IPS-20b (cell line): ENCODE measurements around the gene ADD3.

Experiments
- H3K27ac ChIP-seq: one replicate; pipeline ENCODE4 v1.5.1; 2013; ENCODE audit warnings: low read length
- H3K27me3 ChIP-seq: 2 replicates; pipeline ENCODE4 v1.6.1; 2013; ENCODE audit warnings: mild to moderate bottlenecking, low read length, inconsistent platforms; ENCODE audit not compliant: insufficient read depth
- H3K36me3 ChIP-seq: 2 replicates; pipeline ENCODE4 v1.6.1; 2013; ENCODE audit warnings: low read depth, mild to moderate bottlenecking, inconsistent platforms, low read length, moderate library complexity; ENCODE audit not compliant: insufficient read depth
- H3K4me1 ChIP-seq: 2 replicates; pipeline ENCODE4 v1.6.1; 2013; ENCODE audit warnings: mild to moderate bottlenecking, control low read depth, inconsistent platforms, low read length, moderate library complexity; ENCODE audit not compliant: insufficient read depth
- H3K4me3 ChIP-seq: 2 replicates; pipeline ENCODE4 v1.5.1; 2013; ENCODE audit warnings: mild to moderate bottlenecking, low read length, inconsistent platforms
- H3K9ac ChIP-seq: 2 replicates; pipeline ENCODE4 v1.6.1; 2013; ENCODE audit warnings: low read depth, mild to moderate bottlenecking, inconsistent platforms, low read length, moderate library complexity
- H3K9me3 ChIP-seq: 2 replicates; pipeline ENCODE4 v1.6.1; 2013; ENCODE audit warnings: mild to moderate bottlenecking, low read depth, low read length, inconsistent platforms; ENCODE audit not compliant: insufficient read depth

ADD3 gene

GRCh38 chr10:110179220-110179619, 171.4 kb downstream of the ADD3 start:
- H3K4me3 ChIP-seq: no peak overlapping the region

GRCh38 chr10:110181451-110181850, 173.7 kb downstream of the ADD3 start:
- Histone ChIP-seq H3K36me3 (no peaks in the 10 kb centered on the region), H3K27ac (no peak overlapping the region), H3K9ac (no peak overlapping the region), H3K27me3 (peaks cover 17% of the 10 kb centered on the region), H3K4me3 (no peak overlapping the region), H3K4me1 (peaks cover 2% of the 10 kb centered on the region; the same call in 1 of the 2 replicates), H3K9me3 (no peaks in the 10 kb centered on the region)

More at GRCh38 chr10:110179220-110179619, 171.4 kb downstream of the ADD3 start:
- Histone ChIP-seq H3K4me1 (peaks cover 19% of the 10 kb centered on the region), H3K9ac (no peak overlapping the region), H3K27ac (no peak overlapping the region), H3K9me3 (no peaks in the 10 kb centered on the region), H3K27me3 (peaks cover 39% of the 10 kb centered on the region), H3K36me3 (no peaks in the 10 kb centered on the region)

- Histone ChIP-seq H3K4me3 (no peak overlapping the region), H3K9ac (no peak overlapping the region), H3K36me3 (no peaks in the 10 kb centered on the region), H3K27me3 (peaks cover 12% of the 10 kb centered on the region), H3K9me3 (no peaks in the 10 kb centered on the region), H3K27ac (no peak overlapping the region), H3K4me1 (no peaks in the 10 kb centered on the region)
These were observed 174.1 kb downstream of the ADD3 start for GRCh38 chr10:110181911-110182310.

- H3K27me3 ChIP-seq: peaks cover 3% of the 10 kb centered on the region; the same call in 1 of the 2 replicates
- H3K4me1 ChIP-seq: no peaks in the 10 kb centered on the region
- no peak overlapping the region for H3K27ac ChIP-seq
- H3K9me3 ChIP-seq: no peaks in the 10 kb centered on the region
- no peak overlapping the region for H3K9ac ChIP-seq
- no peak overlapping the region for H3K4me3 ChIP-seq
- no peaks in the 10 kb centered on the region for H3K36me3 ChIP-seq
These were observed 176.6 kb downstream of the ADD3 start for GRCh38 chr10:110184398-110184797.
